Measurements from ENCODE around the gene BRD3OS.

The BRD3OS gene

DNA sequence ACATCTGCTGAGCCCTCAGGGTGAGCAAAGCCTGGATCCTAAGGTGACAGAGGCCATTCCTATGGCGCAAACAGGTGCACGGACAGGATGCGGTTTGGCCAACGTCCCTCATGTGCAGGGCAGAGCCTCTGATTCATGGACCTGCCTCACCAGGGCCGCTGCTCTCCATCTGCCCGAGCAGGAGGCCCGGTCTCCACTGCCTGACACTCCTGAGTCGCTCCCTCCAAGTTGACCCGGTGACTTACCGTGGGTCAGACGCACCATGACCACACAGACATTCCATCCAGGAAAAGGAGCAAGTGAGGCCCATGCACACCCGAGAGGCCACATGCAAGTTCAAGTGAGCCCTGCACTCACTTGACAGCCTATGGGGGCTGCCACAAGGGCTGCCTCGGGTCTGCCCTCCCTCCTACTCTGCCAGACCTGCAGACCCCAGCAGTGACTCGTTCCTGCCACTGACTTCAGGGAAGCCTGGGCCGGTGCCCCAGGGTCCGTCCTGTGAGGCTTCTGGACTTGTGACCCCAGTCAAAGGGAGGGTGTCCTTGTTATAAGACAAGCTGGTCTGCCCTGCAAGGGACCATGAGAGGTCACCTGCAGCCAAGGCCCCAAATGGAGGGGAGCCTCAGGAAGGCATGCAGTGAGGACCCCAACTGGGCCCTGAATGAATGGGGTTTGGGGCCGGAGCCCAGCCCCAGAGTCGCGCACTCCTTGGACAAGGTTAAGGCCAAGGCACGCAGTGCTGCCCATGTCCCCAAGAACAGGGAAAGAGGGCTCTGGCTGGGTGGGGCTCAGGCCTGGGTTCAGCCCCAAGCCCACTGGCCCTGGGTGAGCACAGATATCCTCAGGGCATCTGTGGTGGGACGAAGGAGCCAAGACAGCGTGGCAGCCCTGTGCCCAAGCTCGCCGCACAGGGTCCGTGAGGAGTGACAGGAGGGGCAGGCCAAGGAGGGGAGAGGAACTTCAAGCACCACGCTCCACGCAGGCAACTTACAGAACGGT is 10.1 kb downstream of the BRD3OS start:
- Histone ChIP-seq H3K9ac (ENCODE audit: low read length) (no peak overlapping the region), H3K4me3 (ENCODE audit: low read length) (no peak overlapping the region), H3K27me3 (ENCODE audit: control insufficient read depth, insufficient read depth, low read length) (no peaks in the 10 kb centered on the region), H3K27ac (ENCODE audit: low read depth, low read length) (no peak overlapping the region), H3K36me3 (ENCODE audit: control insufficient read depth, insufficient read depth, low read length) (peaks cover 49% of the 10 kb centered on the region), H3K4me1 (ENCODE audit: control insufficient read depth, insufficient read depth, low read length) (no peaks in the 10 kb centered on the region)

GRCh38 chr9:134036130-134036529 is 10.8 kb downstream of the BRD3OS start:
- no peaks in the 10 kb centered on the region for H3K4me1 ChIP-seq (ENCODE audit: control insufficient read depth, insufficient read depth, low read length)
- H3K27me3 ChIP-seq (ENCODE audit: control insufficient read depth, insufficient read depth, low read length) = no peaks in the 10 kb centered on the region
- no peak overlapping the region for H3K4me3 ChIP-seq (ENCODE audit: low read length)
- H3K9ac ChIP-seq (ENCODE audit: low read length) = no peak overlapping the region
- H3K27ac ChIP-seq (ENCODE audit: low read depth, low read length) = no peak overlapping the region
- peaks cover 46% of the 10 kb centered on the region for H3K36me3 ChIP-seq (ENCODE audit: control insufficient read depth, insufficient read depth, low read length)

DNA sequence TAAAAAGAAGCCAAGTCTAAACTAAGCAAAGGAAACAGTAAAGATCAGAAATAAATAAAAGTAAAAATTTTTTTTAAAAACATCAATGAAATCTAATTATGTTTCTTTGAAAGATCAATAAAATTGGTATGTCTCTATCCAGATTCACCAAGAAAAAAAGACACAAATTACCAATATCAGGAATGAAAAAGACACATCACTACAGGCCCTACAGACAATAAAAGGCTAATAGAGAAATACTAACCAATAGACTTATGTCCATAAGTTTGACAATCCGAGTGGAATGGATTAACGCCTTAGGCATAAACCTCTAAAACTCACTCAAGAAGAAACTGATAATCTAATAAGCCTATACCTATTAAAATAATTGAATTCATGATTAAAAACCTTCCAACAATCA is 12.4 kb downstream of the BRD3OS start:
- H3K36me3 ChIP-seq (ENCODE audit: control insufficient read depth, insufficient read depth, low read length) = peaks cover 42% of the 10 kb centered on the region
- H3K4me3 ChIP-seq (ENCODE audit: low read length) = no peak overlapping the region
- H3K9ac ChIP-seq (ENCODE audit: low read length) = no peak overlapping the region
- H3K4me1 ChIP-seq (ENCODE audit: control insufficient read depth, insufficient read depth, low read length) = no peaks in the 10 kb centered on the region
- no peak overlapping the region for H3K27ac ChIP-seq (ENCODE audit: low read depth, low read length)
- H3K27me3 ChIP-seq (ENCODE audit: control insufficient read depth, insufficient read depth, low read length) = no peaks in the 10 kb centered on the region

DNA sequence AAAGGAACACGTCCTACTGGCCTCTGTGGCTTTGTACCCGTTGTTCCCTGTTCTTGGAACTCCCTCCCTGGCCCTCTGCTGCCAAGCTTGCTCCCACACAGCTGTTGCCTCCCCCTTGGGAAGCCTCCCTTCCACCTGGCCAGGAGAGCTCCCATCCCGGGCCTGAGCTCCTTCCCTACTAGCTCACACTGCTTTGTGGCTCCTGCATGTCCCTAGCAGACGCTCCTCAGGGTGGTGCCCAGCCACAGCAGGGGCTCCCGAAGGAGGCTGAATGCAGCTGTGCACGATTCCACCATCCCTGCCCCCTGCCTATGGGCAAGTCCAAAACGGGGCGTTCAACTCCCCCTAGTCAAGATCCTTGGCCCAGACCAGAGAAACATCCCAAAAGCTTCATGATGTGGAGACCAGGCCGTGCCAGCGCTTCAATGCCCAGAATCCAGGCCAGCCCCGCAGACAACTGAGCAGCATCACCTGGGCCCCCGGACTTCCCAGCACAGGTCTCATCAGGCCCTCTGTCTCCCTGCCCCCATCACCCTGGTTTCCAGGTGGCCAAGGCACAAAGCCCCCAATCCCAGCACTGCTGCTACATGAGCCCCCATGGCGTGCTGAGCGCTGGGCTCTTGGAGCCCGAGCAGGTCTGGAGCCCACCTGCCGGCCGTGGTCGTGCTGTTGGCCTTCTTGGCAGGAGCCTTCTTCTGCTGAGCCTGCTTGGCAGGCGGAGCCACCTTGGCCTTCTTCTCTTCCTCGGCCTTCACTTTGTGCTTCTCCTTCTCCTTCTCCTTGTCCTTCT is 14.3 kb downstream of the BRD3OS start:
- Histone ChIP-seq H3K36me3 (ENCODE audit: control insufficient read depth, insufficient read depth, low read length) (peaks cover 25% of the 10 kb centered on the region), H3K4me3 (ENCODE audit: low read length) (no peak overlapping the region), H3K27ac (ENCODE audit: low read depth, low read length) (no peak overlapping the region), H3K9ac (ENCODE audit: low read length) (no peak overlapping the region), H3K27me3 (ENCODE audit: control insufficient read depth, insufficient read depth, low read length) (no peaks in the 10 kb centered on the region), H3K4me1 (ENCODE audit: control insufficient read depth, insufficient read depth, low read length) (no peaks in the 10 kb centered on the region)

DNA sequence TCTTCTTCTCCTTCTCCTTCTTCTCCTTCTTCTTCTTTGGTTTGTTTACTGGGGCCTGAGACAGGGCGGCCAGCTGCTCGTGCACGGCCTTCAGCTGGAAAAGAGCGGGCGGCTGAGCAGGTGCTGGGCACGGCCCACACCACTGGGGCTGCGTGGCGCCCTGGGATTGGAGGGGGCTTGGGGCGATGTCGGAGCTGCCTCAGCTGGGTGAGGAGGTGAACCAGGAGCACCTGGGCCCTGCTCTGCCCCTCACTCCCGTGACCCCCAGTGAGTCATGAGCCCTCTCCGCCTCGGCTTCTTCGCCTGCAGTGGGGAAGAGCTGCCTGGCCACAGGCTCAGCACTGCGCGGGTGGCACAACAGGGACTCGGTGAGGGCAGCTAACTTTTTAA is 14.9 kb downstream of the BRD3OS start:
- Histone ChIP-seq H3K4me3 (ENCODE audit: low read length) (no peak overlapping the region), H3K27me3 (ENCODE audit: control insufficient read depth, insufficient read depth, low read length) (no peaks in the 10 kb centered on the region), H3K36me3 (ENCODE audit: control insufficient read depth, insufficient read depth, low read length) (peaks cover 26% of the 10 kb centered on the region), H3K4me1 (ENCODE audit: control insufficient read depth, insufficient read depth, low read length) (no peaks in the 10 kb centered on the region), H3K27ac (ENCODE audit: low read depth, low read length) (no peak overlapping the region), H3K9ac (ENCODE audit: low read length) (no peak overlapping the region)

- Histone ChIP-seq H3K4me1 (ENCODE audit: control insufficient read depth, insufficient read depth, low read length) (no peaks in the 10 kb centered on the region), H3K9ac (ENCODE audit: low read length) (no peak overlapping the region), H3K4me3 (ENCODE audit: low read length) (no peak overlapping the region), H3K36me3 (ENCODE audit: control insufficient read depth, insufficient read depth, low read length) (peaks cover 27% of the 10 kb centered on the region), H3K27me3 (ENCODE audit: control insufficient read depth, insufficient read depth, low read length) (no peaks in the 10 kb centered on the region), H3K27ac (ENCODE audit: low read depth, low read length) (no peak overlapping the region)
Measured at GRCh38 chr9:134040781-134041648, 15.7 kb downstream of the BRD3OS start.

DNA sequence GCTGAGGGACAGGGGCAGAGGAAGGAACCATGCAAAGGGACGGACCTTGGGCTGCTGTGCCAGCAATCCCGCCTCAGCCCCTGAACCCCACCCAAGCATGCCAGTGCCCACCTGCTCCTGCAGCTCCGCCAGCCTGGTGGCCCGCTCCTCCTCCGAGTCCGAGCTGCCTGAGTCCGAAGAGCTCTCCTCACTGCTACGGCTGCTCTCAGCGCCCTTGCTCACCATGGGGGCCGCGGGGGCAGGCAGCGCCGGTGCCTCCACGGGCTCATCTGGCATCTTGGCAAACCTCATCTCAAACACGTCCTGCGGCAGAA is 16.3 kb downstream of the BRD3OS start:
- no peak overlapping the region for H3K9ac ChIP-seq (ENCODE audit: low read length)
- H3K4me3 ChIP-seq (ENCODE audit: low read length) = no peak overlapping the region
- no peaks in the 10 kb centered on the region for H3K27me3 ChIP-seq (ENCODE audit: control insufficient read depth, insufficient read depth, low read length)
- H3K27ac ChIP-seq (ENCODE audit: low read depth, low read length) = no peak overlapping the region
- H3K4me1 ChIP-seq (ENCODE audit: control insufficient read depth, insufficient read depth, low read length) = no peaks in the 10 kb centered on the region
- peaks cover 27% of the 10 kb centered on the region for H3K36me3 ChIP-seq (ENCODE audit: control insufficient read depth, insufficient read depth, low read length)

- Histone ChIP-seq H3K27ac (ENCODE audit: low read depth, low read length) (no peak overlapping the region), H3K4me3 (ENCODE audit: low read length) (no peak overlapping the region), H3K9ac (ENCODE audit: low read length) (no peak overlapping the region), H3K36me3 (ENCODE audit: control insufficient read depth, insufficient read depth, low read length) (peaks cover 29% of the 10 kb centered on the region), H3K4me1 (ENCODE audit: control insufficient read depth, insufficient read depth, low read length) (no peaks in the 10 kb centered on the region), H3K27me3 (ENCODE audit: control insufficient read depth, insufficient read depth, low read length) (no peaks in the 10 kb centered on the region)
Measured at GRCh38 chr9:134043531-134043988, 18.3 kb downstream of the BRD3OS start.

- Histone ChIP-seq H3K27ac (ENCODE audit: low read depth, low read length) (no peak overlapping the region), H3K36me3 (ENCODE audit: control insufficient read depth, insufficient read depth, low read length) (peaks cover 32% of the 10 kb centered on the region), H3K4me3 (ENCODE audit: low read length) (no peak overlapping the region), H3K27me3 (ENCODE audit: control insufficient read depth, insufficient read depth, low read length) (no peaks in the 10 kb centered on the region), H3K9ac (ENCODE audit: low read length) (no peak overlapping the region), H3K4me1 (ENCODE audit: control insufficient read depth, insufficient read depth, low read length) (no peaks in the 10 kb centered on the region)
Measured at GRCh38 chr9:134044944-134045343, 19.7 kb downstream of the BRD3OS start.

GRCh38 chr9:134045841-134046544 is 20.7 kb downstream of the BRD3OS start:
- H3K4me1 ChIP-seq (ENCODE audit: control insufficient read depth, insufficient read depth, low read length) = no peaks in the 10 kb centered on the region
- peaks cover 38% of the 10 kb centered on the region for H3K36me3 ChIP-seq (ENCODE audit: control insufficient read depth, insufficient read depth, low read length)
- no peak overlapping the region for H3K4me3 ChIP-seq (ENCODE audit: low read length)
- no peaks in the 10 kb centered on the region for H3K27me3 ChIP-seq (ENCODE audit: control insufficient read depth, insufficient read depth, low read length)
- H3K9ac ChIP-seq (ENCODE audit: low read length) = no peak overlapping the region
- H3K27ac ChIP-seq (ENCODE audit: low read depth, low read length) = no peak overlapping the region

DNA sequence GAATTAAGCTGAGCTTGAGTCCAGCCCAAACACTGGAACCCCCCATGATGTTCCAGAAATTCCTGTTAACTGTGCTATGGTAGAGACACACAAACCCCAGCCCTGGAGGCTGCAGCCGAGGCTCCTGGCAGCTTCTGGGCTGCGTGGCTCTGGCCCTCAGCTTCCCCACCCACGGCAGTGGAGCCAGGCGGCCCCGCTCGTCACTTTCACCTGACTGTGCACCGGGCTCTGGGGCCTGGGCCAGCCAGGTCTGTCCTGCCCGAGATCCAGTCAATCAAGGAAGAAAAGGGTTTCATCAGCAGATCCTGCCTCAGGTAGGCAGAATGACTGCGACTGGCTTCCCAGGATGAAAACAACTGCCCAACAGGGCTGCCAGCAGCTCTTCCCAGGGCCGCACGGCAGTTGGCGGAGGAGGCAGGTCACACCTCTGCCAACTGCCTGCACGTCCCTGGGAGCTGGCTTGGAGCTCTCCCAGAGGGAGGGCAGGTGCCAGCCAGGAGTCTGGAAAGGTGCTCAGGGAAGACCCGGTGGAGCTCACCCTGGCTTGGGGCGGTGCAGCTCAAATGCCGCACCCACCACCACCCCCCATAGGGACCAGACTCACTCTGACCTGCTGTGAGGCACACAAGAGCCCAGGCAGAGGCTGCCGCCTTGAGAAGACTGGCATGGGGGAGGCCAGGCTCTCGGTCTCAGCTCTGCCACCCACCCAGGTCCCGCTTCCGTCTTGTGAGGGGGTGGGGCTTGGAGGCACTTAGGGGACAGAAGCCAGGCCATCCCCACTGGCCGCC is 21.8 kb downstream of the BRD3OS start:
- Histone ChIP-seq H3K27ac (ENCODE audit: low read depth, low read length) (no peak overlapping the region), H3K27me3 (ENCODE audit: control insufficient read depth, insufficient read depth, low read length) (no peaks in the 10 kb centered on the region), H3K9ac (ENCODE audit: low read length) (no peak overlapping the region), H3K36me3 (ENCODE audit: control insufficient read depth, insufficient read depth, low read length) (peaks cover 44% of the 10 kb centered on the region), H3K4me3 (ENCODE audit: low read length) (no peak overlapping the region), H3K4me1 (ENCODE audit: control insufficient read depth, insufficient read depth, low read length) (no peaks in the 10 kb centered on the region)

Measured in rectal smooth muscle tissue (tissue), 1 donor.